Calu3 (cell line): ENCODE data around the gene P2RY12. TPM values are rescaled to one million over a fixed set of nuclear protein-coding genes. Genes with fewer than 3 reads are reported as not detected.

Experiments
- BruUV-seq: library from RNA; stranded (reverse); fragments of 400-500 nt; replicated peaks from 2 replicates; lab custom pipeline; 2021; lab: Mats Ljungman, UMichigan
- CTCF ChIA-PET: fragments of 300-600 bp; sonication (Branson Sonifier 250); formaldehyde crosslinking; loops from one replicate; lab custom pipeline; 2022; ENCODE audit warnings: antibody characterized with exemption; lab: Charles Lee
- DNase-seq: peaks from one replicate; pipeline ENCODE4 v3.0.0; 2022
- H3K27ac Mint-ChIP-seq: one replicate; pipeline ENCODE4 v1.8.0; 2022; ENCODE audit warnings: mixed read lengths; ENCODE audit not compliant: unreplicated experiment
- H3K27me3 Mint-ChIP-seq: one replicate; pipeline ENCODE4 v1.8.0; 2022; ENCODE audit warnings: mixed read lengths; ENCODE audit not compliant: unreplicated experiment
- H3K36me3 Mint-ChIP-seq: one replicate; pipeline ENCODE4 v1.8.0; 2022; ENCODE audit warnings: mild to moderate bottlenecking, moderate library complexity, mixed read lengths; ENCODE audit not compliant: insufficient read depth, unreplicated experiment
- H3K4me1 Mint-ChIP-seq: one replicate; pipeline ENCODE4 v1.8.0; 2022; ENCODE audit warnings: mild to moderate bottlenecking, low read depth, mixed read lengths; ENCODE audit not compliant: unreplicated experiment
- H3K4me3 Mint-ChIP-seq: one replicate; pipeline ENCODE4 v1.8.0; 2022; ENCODE audit warnings: mild to moderate bottlenecking, low read depth, moderate library complexity, mixed read lengths; ENCODE audit not compliant: unreplicated experiment
- H3K9me3 Mint-ChIP-seq: one replicate; pipeline ENCODE4 v1.8.0; 2022; ENCODE audit warnings: low read depth, mixed read lengths; ENCODE audit not compliant: unreplicated experiment
- intact Hi-C: fragments of 100-400 bp; cut with micrococcal nuclease; formaldehyde crosslinking; loops from one replicate; pipeline ENCODE4 v1.10.0; 2022; ENCODE audit not compliant: unreplicated experiment
- total RNA-seq: library from RNA; stranded (reverse); gene quantifications from 2 replicates; pipeline ENCODE4 v1.2.3, GENCODE V29; 2022
- TF ChIP-seq, protein P1 (sequence below): fragments of 200-600 bp; IDR thresholded peaks from one replicate; pipeline ENCODE4 v1.8.0; 2022; ENCODE audit warnings: antibody characterized with exemption; ENCODE audit not compliant: unreplicated experiment

The P2RY12 gene
- total RNA-seq, 1 experiment from 2014 or later, result not detected

DNA sequence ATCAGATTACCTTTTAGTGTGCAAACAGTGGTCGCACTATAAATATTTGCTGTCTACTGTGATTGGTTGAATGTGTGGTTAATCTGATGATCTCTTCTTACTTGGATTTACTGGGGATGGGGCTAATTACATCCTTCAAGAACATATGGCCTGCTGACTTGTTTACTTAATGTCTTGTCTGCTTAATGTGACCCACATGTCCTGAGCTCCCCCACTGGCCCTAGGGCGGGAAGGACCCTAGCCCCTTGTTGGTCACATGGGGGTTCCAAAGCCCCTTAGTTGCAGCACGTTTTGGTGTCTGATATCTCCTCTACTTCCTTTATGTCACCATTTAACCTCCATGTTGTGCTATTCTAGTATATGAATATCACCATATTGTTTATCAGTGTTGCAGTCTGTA, 17.8 kb upstream of the P2RY12 start:
- Mint-ChIP-seq H3K4me3 (no peak overlapping the region), H3K27me3 (no peaks in the 10 kb centered on the region), H3K27ac (no peak overlapping the region), H3K36me3 (no peaks in the 10 kb centered on the region), H3K4me1 (no peaks in the 10 kb centered on the region), H3K9me3 (no peaks in the 10 kb centered on the region)
- intact Hi-C loops, result no loop called here
- DNase-seq, result no peak
- TF ChIP-seq, protein P1, sequence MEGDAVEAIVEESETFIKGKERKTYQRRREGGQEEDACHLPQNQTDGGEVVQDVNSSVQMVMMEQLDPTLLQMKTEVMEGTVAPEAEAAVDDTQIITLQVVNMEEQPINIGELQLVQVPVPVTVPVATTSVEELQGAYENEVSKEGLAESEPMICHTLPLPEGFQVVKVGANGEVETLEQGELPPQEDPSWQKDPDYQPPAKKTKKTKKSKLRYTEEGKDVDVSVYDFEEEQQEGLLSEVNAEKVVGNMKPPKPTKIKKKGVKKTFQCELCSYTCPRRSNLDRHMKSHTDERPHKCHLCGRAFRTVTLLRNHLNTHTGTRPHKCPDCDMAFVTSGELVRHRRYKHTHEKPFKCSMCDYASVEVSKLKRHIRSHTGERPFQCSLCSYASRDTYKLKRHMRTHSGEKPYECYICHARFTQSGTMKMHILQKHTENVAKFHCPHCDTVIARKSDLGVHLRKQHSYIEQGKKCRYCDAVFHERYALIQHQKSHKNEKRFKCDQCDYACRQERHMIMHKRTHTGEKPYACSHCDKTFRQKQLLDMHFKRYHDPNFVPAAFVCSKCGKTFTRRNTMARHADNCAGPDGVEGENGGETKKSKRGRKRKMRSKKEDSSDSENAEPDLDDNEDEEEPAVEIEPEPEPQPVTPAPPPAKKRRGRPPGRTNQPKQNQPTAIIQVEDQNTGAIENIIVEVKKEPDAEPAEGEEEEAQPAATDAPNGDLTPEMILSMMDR, result no peak
- CTCF ChIA-PET, result no interaction called here
- no TSS peak for BruUV-seq

DNA sequence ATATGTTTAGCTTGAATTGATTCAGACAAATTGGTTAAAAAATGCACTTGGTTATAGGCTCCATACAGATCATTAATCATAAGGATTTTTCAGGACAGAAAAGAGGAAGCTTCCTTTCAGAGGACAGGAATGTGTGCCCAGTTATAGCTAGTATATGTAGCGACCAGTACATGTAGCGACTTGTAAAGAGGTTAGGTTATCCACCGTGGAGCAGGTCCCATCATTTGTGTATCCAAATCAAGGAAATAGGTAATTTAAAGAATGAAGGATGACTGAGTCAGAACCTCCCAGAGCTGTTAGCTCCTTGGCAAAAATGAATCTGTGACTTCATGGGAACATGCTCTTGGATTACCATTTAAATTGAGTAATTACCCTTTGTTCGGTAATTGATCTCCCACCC, 15.8 kb upstream of the P2RY12 start:
- Mint-ChIP-seq H3K36me3 (no peaks in the 10 kb centered on the region), H3K9me3 (no peaks in the 10 kb centered on the region), H3K4me1 (no peaks in the 10 kb centered on the region), H3K27me3 (no peaks in the 10 kb centered on the region), H3K27ac (no peak overlapping the region), H3K4me3 (no peak overlapping the region)
- intact Hi-C loops, result no loop called here
- TF ChIP-seq, protein P1, result no peak
- CTCF ChIA-PET, result interaction anchor here (0.7 to 1.1 kb wide), 2 partner anchors 165 to 459 kb away, joined by 3 read pairs; no protein-coding TSS in a partner anchor
- no TSS peak for BruUV-seq
- no peak for DNase-seq

DNA sequence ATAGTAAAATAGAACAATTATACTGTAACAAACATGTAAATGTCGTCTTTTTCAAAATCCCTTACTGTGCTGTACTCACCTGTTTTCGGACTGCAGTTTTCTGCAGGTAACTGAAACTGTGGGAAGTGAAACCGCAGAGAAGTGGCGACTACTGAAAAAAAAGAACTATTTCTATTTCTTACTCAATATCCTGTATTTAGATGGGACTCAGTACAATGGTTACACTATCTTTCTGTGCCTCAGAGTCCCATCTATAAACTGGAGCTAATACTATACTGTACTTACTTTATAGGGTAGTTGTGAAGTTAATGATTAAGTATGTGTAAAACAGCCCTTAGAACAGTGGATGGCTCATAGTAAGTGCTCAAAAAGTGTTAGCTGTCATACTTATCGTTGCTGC, 14.3 kb upstream of the P2RY12 start:
- no TSS peak for BruUV-seq
- CTCF ChIA-PET, result interaction anchor here (0.6 kb wide), 1 partner anchor 91 kb away, joined by 6 read pairs; no protein-coding TSS in a partner anchor
- Mint-ChIP-seq H3K27ac (no peak overlapping the region), H3K27me3 (no peaks in the 10 kb centered on the region), H3K4me3 (no peak overlapping the region), H3K36me3 (no peaks in the 10 kb centered on the region), H3K4me1 (no peaks in the 10 kb centered on the region), H3K9me3 (no peaks in the 10 kb centered on the region)
- no peak for DNase-seq
- intact Hi-C loops, result no loop called here
- TF ChIP-seq, protein P1, result no peak

DNA sequence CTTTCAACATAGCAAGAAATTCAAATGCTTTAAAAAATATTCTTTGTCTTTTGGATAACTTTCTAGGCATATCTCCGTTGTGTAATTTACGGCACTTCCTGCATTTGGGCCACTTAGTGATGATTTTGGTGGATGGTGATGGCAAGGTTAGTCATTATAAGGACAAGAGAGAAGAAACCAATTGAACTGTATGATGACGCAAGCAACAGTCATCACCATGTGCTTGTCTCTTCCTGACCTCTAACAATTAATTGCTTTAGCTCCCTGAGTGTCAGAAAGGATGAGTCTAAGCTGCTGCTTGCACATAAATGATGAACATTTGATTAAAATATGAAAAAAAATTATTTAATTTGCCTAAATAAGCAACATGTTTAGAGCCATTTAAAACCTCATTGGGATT, 11.3 kb upstream of the P2RY12 start:
- DNase-seq, result no peak
- H3K9me3 Mint-ChIP-seq, result no peaks in the 10 kb centered on the region
- no peaks in the 10 kb centered on the region for H3K27me3 Mint-ChIP-seq
- TF ChIP-seq, protein P1, result no peak
- CTCF ChIA-PET, result interaction anchor here (1.3 kb wide), 1 partner anchor 67 kb away, joined by 3 read pairs; no protein-coding TSS in a partner anchor
- intact Hi-C loops, result no loop called here
- no TSS peak for BruUV-seq
- H3K4me3 Mint-ChIP-seq, result no peak overlapping the region
- H3K4me1 Mint-ChIP-seq, result no peaks in the 10 kb centered on the region
- no peaks in the 10 kb centered on the region for H3K36me3 Mint-ChIP-seq
- no peak overlapping the region for H3K27ac Mint-ChIP-seq
